A549 (cell line): ENCODE measurements around the gene TBX21. TPM values are rescaled to one million over a fixed set of nuclear protein-coding genes. Genes with fewer than 3 reads are reported as not detected.

Experiments
- ATAC-seq, 2 experiments: fragments of 200-7000 bp in 1 of 2; fragments of >200 bp in 1 of 2; cut with Nextera tagmentation in 1 of 2; cut with Tn5 transposase in 1 of 2; 3 replicates each; pipeline versions ENCODE4 v1.8.0 to v1.9.1; 2018 to 2020; ENCODE audit warnings: mild to moderate bottlenecking in 1 of 2, moderate library complexity in 1 of 2
- CTCF ChIA-PET: fragments of 300-600 bp; sonication (Branson Sonifier 250); formaldehyde crosslinking; extraction: SDS; loops from one replicate; lab custom pipeline; 2021; ENCODE audit warnings: antibody characterized with exemption, inconsistent platforms; lab: Yijun Ruan, JAX
- POLR2A ChIA-PET: fragments of 350-600 bp; formaldehyde crosslinking; extraction: SDS; loops from one replicate; lab custom pipeline; 2021; ENCODE audit warnings: antibody characterized with exemption, inconsistent platforms; lab: Yijun Ruan, JAX
- DNase-seq, 2 experiments: peaks; one replicate each; pipeline versions ENCODE4 v3.0.0 to v3.0.0-alpha.2; 2011 to 2016; ENCODE audit warnings: low read depth in 1 of 2, low spot score in 1 of 2
- FAIRE-seq: peaks from 2 replicates; lab custom pipeline; 2011; peaks lifted over from hg19 to GRCh38; lab: Jason Lieb, UNC
- H3K27ac ChIP-seq, 2 experiments: fragments of >200 bp; sonication (Bioruptor Twin); formaldehyde crosslinking; 3 replicates each; pipeline ENCODE4 v1.5.1; 2016 to 2017
- H3K4me1 ChIP-seq: fragments of >200 bp; sonication (Bioruptor Twin); formaldehyde crosslinking; 3 replicates; pipeline ENCODE4 v1.6.1; 2016
- H3K4me2 ChIP-seq: fragments of >200 bp; sonication (Bioruptor Twin); formaldehyde crosslinking; 3 replicates; pipeline ENCODE4 v1.6.1; 2016
- H3K4me3 ChIP-seq: fragments of >200 bp; sonication (Bioruptor Twin); formaldehyde crosslinking; 3 replicates; pipeline ENCODE4 v1.5.1; 2016
- H3K9me3 ChIP-seq: fragments of >200 bp; sonication (Bioruptor Twin); formaldehyde crosslinking; 3 replicates; pipeline ENCODE4 v1.6.1; 2016
- BHLHE40 ChIP-seq: IDR thresholded peaks from 2 replicates; pipeline ENCODE4 v1.6.1; 2012; ENCODE audit warnings: low read depth, low read length, inconsistent platforms
- CHD2 ChIP-seq: fragments of 150-350 bp; IDR thresholded peaks from 2 replicates; pipeline ENCODE4 v1.6.1; 2014; ENCODE audit warnings: low read length; ENCODE audit not compliant: partially characterized antibody
- CHD4 ChIP-seq: fragments of 200-600 bp; sonication (generic); IDR thresholded peaks from 2 replicates; pipeline ENCODE4 v1.6.1; 2016; ENCODE audit warnings: antibody characterized with exemption, mild to moderate bottlenecking, borderline replicate concordance
- EHMT2 ChIP-seq: fragments of 200-600 bp; sonication (generic); IDR thresholded peaks from 2 replicates; pipeline ENCODE4 v1.6.1; 2016; ENCODE audit warnings: antibody characterized with exemption, low read depth, mild to moderate bottlenecking, moderate library complexity
- FOSL2 ChIP-seq, 2 experiments: fragments of 450-650 bp in 1 of 2; fragments of >200 bp in 1 of 2; sonication (Bioruptor Twin) in 1 of 2; formaldehyde crosslinking; IDR thresholded peaks; 2 replicates each; pipeline versions ENCODE4 v1.5.0 to v1.6.1; 2016 to 2020; ENCODE audit warnings: mild to moderate bottlenecking in 1 of 2, moderate library complexity in 1 of 2
- FOXS1 ChIP-seq: fragments of 250-450 bp; sonication (Bioruptor Pico); IDR thresholded peaks from 2 replicates; pipeline ENCODE4 v1.5.0; 2020; ENCODE audit warnings: mild to moderate bottlenecking, moderate library complexity
- GATA3 ChIP-seq: IDR thresholded peaks from 2 replicates; pipeline ENCODE4 v1.6.1; 2012; ENCODE audit warnings: borderline replicate concordance
- HEYL ChIP-seq: fragments of 250-450 bp; sonication (Bioruptor Pico); IDR thresholded peaks from 2 replicates; pipeline ENCODE4 v1.8.0; 2021; ENCODE audit warnings: mild to moderate bottlenecking, moderate library complexity
- HOXB13 ChIP-seq: fragments of 250-450 bp; sonication (Bioruptor Pico); IDR thresholded peaks from 2 replicates; pipeline ENCODE4 v1.5.0; 2020; ENCODE audit warnings: low read depth, mild to moderate bottlenecking, moderate library complexity
- JUN ChIP-seq, 2 experiments: fragments of >200 bp; sonication (Bioruptor Twin); formaldehyde crosslinking; IDR thresholded peaks; 2 replicates in 1 of 2; 3 replicates in 1 of 2; pipeline ENCODE4 v1.6.1; 2016 to 2017
- NPAS2 ChIP-seq: fragments of 250-450 bp; sonication (Bioruptor Pico); IDR thresholded peaks from 2 replicates; pipeline ENCODE4 v1.8.0; 2022; ENCODE audit warnings: mild to moderate bottlenecking, moderate library complexity, borderline replicate concordance
- PHF8 ChIP-seq: fragments of 200-600 bp; sonication (generic); IDR thresholded peaks from 2 replicates; pipeline ENCODE4 v1.6.1; 2016; ENCODE audit warnings: low read depth, mild to moderate bottlenecking, antibody characterized with exemption, moderate library complexity, borderline replicate concordance
- TP53 ChIP-seq: fragments of 250-450 bp; sonication (Bioruptor Pico); IDR thresholded peaks from 2 replicates; pipeline ENCODE4 v1.5.0; 2021; ENCODE audit warnings: mild to moderate bottlenecking, moderate library complexity
- WGBS: methylation state at CpG from one replicate; pipeline ENCODE4 v1.1.6; 2017; ENCODE audit errors: missing lambda C conversion rate; 5-methylcytosine and 5-hydroxymethylcytosine counted together
- polyA plus RNA-seq, 4 experiments: library from polyadenylated mRNA; depleted of rRNA in 3 of 4; stranded (reverse); fragments of >200 nt; fragmentation: RNase III in 1 of 4; extraction: RNeasy Plus Mini Kit Qiagen cat#74134 plus additional on column Dnase treatment in 1 of 4; gene quantifications; 2 replicates in 3 of 4; 3 replicates in 1 of 4; pipeline ENCODE4 v1.2.3, GENCODE V29; 2011 to 2017
- TF ChIP-seq, protein P1 (sequence below): IDR thresholded peaks from 2 replicates; pipeline ENCODE4 v1.6.1; 2012
- TF ChIP-seq, protein P2 (sequence below): fragments of 250-450 bp; sonication (Bioruptor Pico); IDR thresholded peaks from 2 replicates; pipeline ENCODE4 v1.5.0; 2020; ENCODE audit warnings: low read depth, mild to moderate bottlenecking, moderate library complexity
- TF ChIP-seq, protein P3 (sequence below): fragments of 250-450 bp; sonication (Bioruptor Pico); IDR thresholded peaks from 2 replicates; pipeline ENCODE4 v1.5.0; 2021; ENCODE audit warnings: mild to moderate bottlenecking, moderate library complexity, borderline replicate concordance
- TF ChIP-seq, protein P4 (sequence below): fragments of >200 bp; sonication (Bioruptor Twin); formaldehyde crosslinking; IDR thresholded peaks from 3 replicates; pipeline ENCODE4 v1.6.1; 2016

The TBX21 gene
- polyA plus RNA-seq, 2 of the 4 experiments (the other 2 are of a cell fraction): not detected

DNA sequence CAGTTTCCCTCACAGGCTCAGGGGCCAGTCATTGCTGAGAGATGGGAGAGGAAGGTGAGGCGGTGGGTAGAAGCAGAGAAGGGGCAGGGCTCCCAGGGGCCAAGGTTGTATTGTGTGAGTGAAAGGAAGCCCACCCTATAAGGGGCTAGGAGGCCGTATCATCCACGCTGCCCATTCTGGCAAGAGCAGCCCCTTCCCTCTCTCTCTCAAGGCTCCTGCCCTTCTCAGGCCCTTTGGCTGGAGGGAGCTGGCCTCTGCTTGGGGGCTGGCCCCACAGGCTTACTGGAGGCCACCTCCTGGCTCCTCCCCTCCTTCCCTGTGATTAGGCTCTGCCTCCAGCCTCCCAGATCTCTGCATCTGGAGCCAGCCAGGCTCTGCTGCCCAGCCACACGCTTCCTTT lies 31.4 kb upstream of the TBX21 start:
- WGBS: 95% methylated on average over 4 of the region's 4 CpGs
- no peak for TF ChIP-seq NPAS2 (CRISPR knock-in tag)
- no peak for TF ChIP-seq FOXS1 (CRISPR knock-in tag)
- TF ChIP-seq PHF8: no peak
- TF ChIP-seq, protein P1, sequence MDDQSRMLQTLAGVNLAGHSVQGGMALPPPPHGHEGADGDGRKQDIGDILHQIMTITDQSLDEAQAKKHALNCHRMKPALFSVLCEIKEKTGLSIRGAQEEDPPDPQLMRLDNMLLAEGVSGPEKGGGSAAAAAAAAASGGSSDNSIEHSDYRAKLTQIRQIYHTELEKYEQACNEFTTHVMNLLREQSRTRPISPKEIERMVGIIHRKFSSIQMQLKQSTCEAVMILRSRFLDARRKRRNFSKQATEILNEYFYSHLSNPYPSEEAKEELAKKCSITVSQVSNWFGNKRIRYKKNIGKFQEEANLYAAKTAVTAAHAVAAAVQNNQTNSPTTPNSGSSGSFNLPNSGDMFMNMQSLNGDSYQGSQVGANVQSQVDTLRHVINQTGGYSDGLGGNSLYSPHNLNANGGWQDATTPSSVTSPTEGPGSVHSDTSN: no peak
- no peak for TF ChIP-seq CHD4
- no peak overlapping the region for H3K27ac ChIP-seq
- DNase-seq: no peak
- no peak overlapping the region for H3K4me3 ChIP-seq
- ATAC-seq: peak in 1 of 2 experiments; percentile 15; a peak in 2 of 6 replicates
- POLR2A ChIA-PET: no interaction called here
- no peaks in the 10 kb centered on the region for H3K9me3 ChIP-seq
- no peak for FAIRE-seq
- CTCF ChIA-PET: interaction anchor here (0.5 to 7.3 kb wide), 9 partner anchors 9 to 188 kb away, joined by 3 to 130 read pairs (median 9); partner anchors contain the start of gene TBX21
- no peaks in the 10 kb centered on the region for H3K4me1 ChIP-seq
- H3K4me2 ChIP-seq: no peak overlapping the region

DNA sequence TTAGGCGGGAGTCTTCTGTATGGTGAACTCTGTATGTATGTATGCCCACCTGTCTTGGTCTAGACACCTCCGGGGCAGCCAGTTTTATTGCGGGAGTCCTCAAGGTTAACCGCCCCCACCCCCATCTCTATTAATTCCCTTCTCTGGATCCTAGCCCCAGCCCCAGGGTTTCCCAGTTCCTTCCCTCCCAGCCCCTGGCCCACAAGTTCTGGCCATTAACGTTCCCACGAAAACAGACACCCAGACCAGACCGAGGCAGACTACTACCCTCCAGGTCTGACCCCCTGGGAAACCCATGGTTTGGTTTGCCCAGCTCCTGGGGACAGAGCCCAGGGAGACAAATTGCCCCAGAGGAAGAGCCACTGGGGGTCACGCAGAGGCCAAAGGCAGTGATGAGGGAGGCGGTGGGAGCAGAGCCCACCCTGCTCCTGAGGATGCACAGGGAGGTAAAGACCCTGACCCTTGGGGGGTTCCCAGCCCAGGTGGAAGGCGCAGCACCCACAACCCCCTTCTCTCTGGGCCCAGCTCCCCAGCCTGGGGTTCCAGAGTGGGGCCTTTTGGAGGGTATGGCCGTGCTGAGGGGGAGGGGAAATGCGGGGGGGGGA lies 30.5 kb upstream of the TBX21 start:
- no peak for ATAC-seq
- no peaks in the 10 kb centered on the region for H3K9me3 ChIP-seq
- H3K27ac ChIP-seq: no peak overlapping the region
- TF ChIP-seq, protein P2, sequence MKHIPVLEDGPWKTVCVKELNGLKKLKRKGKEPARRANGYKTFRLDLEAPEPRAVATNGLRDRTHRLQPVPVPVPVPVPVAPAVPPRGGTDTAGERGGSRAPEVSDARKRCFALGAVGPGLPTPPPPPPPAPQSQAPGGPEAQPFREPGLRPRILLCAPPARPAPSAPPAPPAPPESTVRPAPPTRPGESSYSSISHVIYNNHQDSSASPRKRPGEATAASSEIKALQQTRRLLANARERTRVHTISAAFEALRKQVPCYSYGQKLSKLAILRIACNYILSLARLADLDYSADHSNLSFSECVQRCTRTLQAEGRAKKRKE: no peak
- no peak for TF ChIP-seq TP53 (CRISPR knock-in tag)
- 90% methylated on average over 10 of the region's 12 CpGs for WGBS
- ChIA-PET POLR2A (interaction anchor here (0.6 kb wide), 1 partner anchor 80 kb away, joined by 3 read pairs; no protein-coding TSS in a partner anchor), CTCF (interaction anchor here (0.7 to 7.3 kb wide), 7 partner anchors 8 to 100 kb away, joined by 3 to 130 read pairs (median 19); partner anchors contain the start of gene TBX21)
- no peak overlapping the region for H3K4me3 ChIP-seq
- DNase-seq: no peak
- no peak for FAIRE-seq
- no peaks in the 10 kb centered on the region for H3K4me1 ChIP-seq
- H3K4me2 ChIP-seq: no peak overlapping the region

DNA sequence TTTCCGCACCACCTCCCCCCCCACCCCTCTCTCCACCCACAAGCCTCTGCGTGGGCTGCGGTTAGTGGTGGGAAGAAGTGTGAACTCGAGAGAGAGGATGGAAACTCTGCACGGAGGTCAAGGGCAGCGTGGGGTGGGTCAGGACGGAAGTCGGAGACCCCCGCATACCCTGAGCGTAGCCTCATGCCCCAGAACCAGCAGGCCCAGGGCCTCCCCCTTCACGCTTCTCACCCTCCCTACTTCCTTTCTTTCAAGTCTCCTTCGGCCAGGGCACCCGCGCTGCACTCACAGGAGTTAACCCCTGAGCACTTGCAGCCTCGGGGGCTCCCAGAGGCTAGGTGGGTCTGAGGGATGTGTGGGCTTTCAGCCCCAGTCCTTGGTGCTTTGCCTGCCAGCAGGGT lies 29.8 kb upstream of the TBX21 start:
- POLR2A ChIA-PET: no interaction called here
- 91% methylated on average over 15 of the region's 15 CpGs for WGBS
- no peaks in the 10 kb centered on the region for H3K4me1 ChIP-seq
- ATAC-seq (no peak), FAIRE-seq (no peak), DNase-seq (no peak)
- TF ChIP-seq, protein P3, sequence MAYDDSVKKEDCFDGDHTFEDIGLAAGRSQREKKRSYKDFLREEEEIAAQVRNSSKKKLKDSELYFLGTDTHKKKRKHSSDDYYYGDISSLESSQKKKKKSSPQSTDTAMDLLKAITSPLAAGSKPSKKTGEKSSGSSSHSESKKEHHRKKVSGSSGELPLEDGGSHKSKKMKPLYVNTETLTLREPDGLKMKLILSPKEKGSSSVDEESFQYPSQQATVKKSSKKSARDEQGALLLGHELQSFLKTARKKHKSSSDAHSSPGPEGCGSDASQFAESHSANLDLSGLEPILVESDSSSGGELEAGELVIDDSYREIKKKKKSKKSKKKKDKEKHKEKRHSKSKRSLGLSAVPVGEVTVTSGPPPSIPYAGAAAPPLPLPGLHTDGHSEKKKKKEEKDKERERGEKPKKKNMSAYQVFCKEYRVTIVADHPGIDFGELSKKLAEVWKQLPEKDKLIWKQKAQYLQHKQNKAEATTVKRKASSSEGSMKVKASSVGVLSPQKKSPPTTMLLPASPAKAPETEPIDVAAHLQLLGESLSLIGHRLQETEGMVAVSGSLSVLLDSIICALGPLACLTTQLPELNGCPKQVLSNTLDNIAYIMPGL (CRISPR knock-in tag): no peak
- TF ChIP-seq CHD2 (no peak), EHMT2 (no peak), HOXB13 (CRISPR knock-in tag) (no peak), GATA3 (no peak), JUN (IDR thresholded peaks at IDR 0.05) (no peak), HEYL (CRISPR knock-in tag) (no peak), CHD4 (no peak), PHF8 (no peak), BHLHE40 (no peak), FOSL2 (IDR thresholded peaks at IDR 0.05) (no peak), FOSL2 (CRISPR knock-in tag; IDR thresholded peaks at IDR 0.05) (no peak)
- TF ChIP-seq, protein P4, sequence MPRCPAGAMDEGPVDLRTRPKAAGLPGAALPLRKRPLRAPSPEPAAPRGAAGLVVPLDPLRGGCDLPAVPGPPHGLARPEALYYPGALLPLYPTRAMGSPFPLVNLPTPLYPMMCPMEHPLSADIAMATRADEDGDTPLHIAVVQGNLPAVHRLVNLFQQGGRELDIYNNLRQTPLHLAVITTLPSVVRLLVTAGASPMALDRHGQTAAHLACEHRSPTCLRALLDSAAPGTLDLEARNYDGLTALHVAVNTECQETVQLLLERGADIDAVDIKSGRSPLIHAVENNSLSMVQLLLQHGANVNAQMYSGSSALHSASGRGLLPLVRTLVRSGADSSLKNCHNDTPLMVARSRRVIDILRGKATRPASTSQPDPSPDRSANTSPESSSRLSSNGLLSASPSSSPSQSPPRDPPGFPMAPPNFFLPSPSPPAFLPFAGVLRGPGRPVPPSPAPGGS: no peak
- H3K4me3 ChIP-seq: no peak overlapping the region
- H3K4me2 ChIP-seq: no peak overlapping the region
- H3K27ac ChIP-seq: no peak overlapping the region
- CTCF ChIA-PET: interaction anchor here (0.7 to 2.8 kb wide), 2 partner anchors 42 to 99 kb away, joined by 3 to 19 read pairs; no protein-coding TSS in a partner anchor
- no peaks in the 10 kb centered on the region for H3K9me3 ChIP-seq
